Heart left ventricle (tissue), 13 donors: Measurements from ENCODE around the gene SFTPA2.
"Not testable (repeated sequence)": the region's sequence is repeated elsewhere in the genome, so short reads cannot be mapped to it uniquely, and the experiment has no call there.

Experiments
- POLR2A ChIP-seq, 2 donors: fragments of 450-650 bp; IDR thresholded peaks; one replicate each; pipeline ENCODE4 v1.6.1; 2017; ENCODE audit warnings: antibody characterized with exemption in 2 of 2, mild to moderate bottlenecking in 2 of 2, moderate library complexity in 2 of 2
- TF ChIP-seq, protein P1 (sequence below), 12 donors: fragments of 200-600 bp; sonication (generic) in 4 of 12; IDR thresholded peaks; one replicate each; pipeline versions ENCODE4 v1.5.0 to v1.8.0; 2018 to 2022; ENCODE audit warnings: antibody characterized with exemption in 12 of 12, mild to moderate bottlenecking in 5 of 12
- donor health status: ischemic (EF 13 %, LVEDD 7.1; RV severe dilation, severe dysfunction).
- donor health status: DM: no; HTN: yes; CAD: no.
- donor health status: DM: no; HTN: no; CAD: no.
- donor health status: ischemic (EF 25% LVEDD 6.9; RV normal size, moderate dysfunction).
- donor health status: ischemic (EF 25% LVEDD 5.7; RV mildly dilated, moderate dysfunction).
- donor health status: ischemic (EF 35%, LVEDD 5.7; RV mildly dilated, moderate dysfunction).
- donor health status: nonischemic (EF 11% LVEDD 7.7; RV severe dilation, severe dysfunction).
- donor health status: DM: yes; HTN: yes; CAD: no.
- donor health status: PGD.
- donor health status: ischemic (EF 29% LVEDD 5.4; RV normal size, mild dysfunction).
- donor health status: nonischemic (EF 23%, LVEDD 6.1; RV moderate dilation, normal function).

DNA sequence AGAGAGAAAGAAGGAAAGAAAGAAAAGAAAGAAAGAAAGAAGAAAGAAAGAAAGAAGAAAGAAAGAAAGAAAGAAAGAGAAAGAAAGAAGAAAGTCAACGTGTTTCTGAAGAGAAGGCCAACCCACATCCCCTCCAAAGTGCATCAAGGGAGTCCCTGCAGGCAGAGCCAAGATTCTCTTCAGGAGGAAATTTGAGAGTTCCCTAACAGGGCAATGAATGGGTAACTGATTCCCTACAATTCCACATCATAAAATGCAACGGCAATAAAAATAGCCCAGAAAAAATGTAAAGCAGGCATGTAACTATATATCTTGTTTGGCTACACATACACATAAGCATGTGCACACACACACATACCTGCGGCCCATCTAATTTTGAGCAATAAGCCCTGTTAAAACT, 15.8 kb downstream of the SFTPA2 start:
- TF ChIP-seq, protein P1, sequence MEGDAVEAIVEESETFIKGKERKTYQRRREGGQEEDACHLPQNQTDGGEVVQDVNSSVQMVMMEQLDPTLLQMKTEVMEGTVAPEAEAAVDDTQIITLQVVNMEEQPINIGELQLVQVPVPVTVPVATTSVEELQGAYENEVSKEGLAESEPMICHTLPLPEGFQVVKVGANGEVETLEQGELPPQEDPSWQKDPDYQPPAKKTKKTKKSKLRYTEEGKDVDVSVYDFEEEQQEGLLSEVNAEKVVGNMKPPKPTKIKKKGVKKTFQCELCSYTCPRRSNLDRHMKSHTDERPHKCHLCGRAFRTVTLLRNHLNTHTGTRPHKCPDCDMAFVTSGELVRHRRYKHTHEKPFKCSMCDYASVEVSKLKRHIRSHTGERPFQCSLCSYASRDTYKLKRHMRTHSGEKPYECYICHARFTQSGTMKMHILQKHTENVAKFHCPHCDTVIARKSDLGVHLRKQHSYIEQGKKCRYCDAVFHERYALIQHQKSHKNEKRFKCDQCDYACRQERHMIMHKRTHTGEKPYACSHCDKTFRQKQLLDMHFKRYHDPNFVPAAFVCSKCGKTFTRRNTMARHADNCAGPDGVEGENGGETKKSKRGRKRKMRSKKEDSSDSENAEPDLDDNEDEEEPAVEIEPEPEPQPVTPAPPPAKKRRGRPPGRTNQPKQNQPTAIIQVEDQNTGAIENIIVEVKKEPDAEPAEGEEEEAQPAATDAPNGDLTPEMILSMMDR (IDR thresholded peaks at IDR 0.05): not testable (repeated sequence)
- not testable (repeated sequence) for TF ChIP-seq POLR2A (IDR thresholded peaks at IDR 0.05)
